WTC11 (cell line): Measurements from ENCODE around the gene CCR5.

Experiments used
- CREB1 ChIP-seq: sonication (generic); formaldehyde crosslinking; IDR thresholded peaks from 2 replicates; pipeline ENCODE4 v1.8.0; 2023; ENCODE audit warnings: mild to moderate bottlenecking, missing genetic modification reagents
- CTCF ChIP-seq: fragments of 200-600 bp; IDR thresholded peaks from 2 replicates; pipeline ENCODE4 v1.8.0; 2022; ENCODE audit warnings: antibody characterized with exemption
- HMGXB4 ChIP-seq: sonication (generic); formaldehyde crosslinking; IDR thresholded peaks from 2 replicates; pipeline ENCODE4 v1.8.1; 2023; ENCODE audit warnings: mild to moderate bottlenecking, moderate library complexity, missing genetic modification reagents
- MLX ChIP-seq: sonication (generic); formaldehyde crosslinking; IDR thresholded peaks from 2 replicates; pipeline ENCODE4 v1.8.1; 2023; ENCODE audit warnings: mild to moderate bottlenecking, missing genetic modification reagents, moderate library complexity
- MXD4 ChIP-seq: fragments of 250-450 bp; sonication (Bioruptor Pico); IDR thresholded peaks from 2 replicates; pipeline ENCODE4 v1.8.0; 2021; ENCODE audit warnings: mild to moderate bottlenecking, moderate library complexity, borderline replicate concordance
- TEAD4 ChIP-seq: sonication (generic); formaldehyde crosslinking; IDR thresholded peaks from 2 replicates; pipeline ENCODE4 v1.8.0; 2022; ENCODE audit warnings: mild to moderate bottlenecking, missing genetic modification reagents
- ZBTB21 ChIP-seq: sonication (generic); formaldehyde crosslinking; IDR thresholded peaks from 2 replicates; pipeline ENCODE4 v1.8.1; 2023; ENCODE audit warnings: mild to moderate bottlenecking, missing genetic modification reagents, borderline replicate concordance
- ZNF121 ChIP-seq: sonication (generic); formaldehyde crosslinking; IDR thresholded peaks from 2 replicates; pipeline ENCODE4 v1.8.0; 2023; ENCODE audit warnings: missing genetic modification reagents
- ZNF396 ChIP-seq: fragments of 250-450 bp; sonication (Bioruptor Pico); IDR thresholded peaks from 2 replicates; pipeline ENCODE4 v1.8.0; 2021; ENCODE audit warnings: mild to moderate bottlenecking, moderate library complexity, borderline replicate concordance
- ZNF416 ChIP-seq: fragments of 250-450 bp; sonication (Bioruptor Pico); IDR thresholded peaks from 2 replicates; pipeline ENCODE4 v1.9.0; 2021; ENCODE audit warnings: mild to moderate bottlenecking, inconsistent platforms

DNA sequence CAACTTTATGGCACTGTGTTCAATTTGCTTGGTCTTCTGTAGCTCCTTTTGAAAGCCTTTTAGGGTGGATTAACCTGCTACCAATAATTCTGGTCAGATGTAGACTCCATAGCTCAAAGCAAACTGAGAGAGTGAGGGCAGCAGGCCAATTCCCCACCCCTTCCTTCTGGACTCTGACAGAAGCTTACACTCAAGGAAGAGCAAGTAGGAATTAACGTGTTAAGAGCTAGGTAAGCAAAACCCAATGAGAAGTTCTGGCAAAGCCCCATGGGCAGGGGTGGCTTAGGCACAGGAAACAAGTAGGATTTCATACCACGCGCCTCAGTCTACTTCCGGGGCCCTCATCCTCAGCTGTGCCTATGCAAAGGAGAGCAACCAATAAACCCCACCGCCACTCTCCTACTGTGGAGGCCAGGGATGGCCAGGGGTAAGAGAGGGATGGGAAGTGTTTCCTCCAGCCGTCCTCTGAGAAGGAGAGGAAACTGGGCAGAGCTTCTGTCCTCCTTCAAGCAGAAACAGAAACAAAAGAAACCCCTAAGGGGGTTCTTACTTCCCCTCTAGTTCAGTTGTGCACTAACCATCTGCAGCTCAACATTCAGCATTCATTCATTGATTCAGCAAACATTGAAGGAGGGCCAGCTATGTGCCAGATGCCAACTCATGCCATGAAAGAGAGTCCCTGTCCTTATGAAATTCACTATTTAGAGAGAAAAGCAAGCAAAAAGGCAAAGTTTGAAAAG is 12.6 kb downstream of the CCR5 start:
- TF ChIP-seq CTCF (no peak), ZNF396 (CRISPR knock-in tag) (no peak), ZNF416 (no peak), MXD4 (CRISPR knock-in tag) (no peak), HMGXB4 (no peak), TEAD4 (no peak), MLX (CRISPR knock-in tag) (no peak), ZNF121 (no peak), CREB1 (CRISPR knock-in tag) (no peak), ZBTB21 (CRISPR knock-in tag) (no peak)
